Lower leg skin (tissue), 3 donors: ENCODE results near the gene PRDM16.

Source experiments
- CTCF ChIP-seq, 3 donors: fragments of 450-650 bp; IDR thresholded peaks; one replicate each; pipeline ENCODE4 v1.5.1; 2016; ENCODE audit warnings: antibody characterized with exemption in 3 of 3, mild to moderate bottlenecking in 3 of 3, moderate library complexity in 2 of 3
- POLR2A ChIP-seq, 2 donors: fragments of 450-650 bp; IDR thresholded peaks; one replicate each; pipeline ENCODE4 v1.6.1; 2016 to 2017; ENCODE audit warnings: antibody characterized with exemption in 2 of 2, mild to moderate bottlenecking in 1 of 2, moderate library complexity in 1 of 2

GRCh38 chr1:3021801-3022401 is 47.1 kb upstream of the PRDM16 start:
- TF ChIP-seq POLR2A (IDR thresholded peaks at IDR 0.05) (no peak), CTCF (IDR thresholded peaks at IDR 0.05) (no peak)
